GM23248 (cell line): ENCODE data around the gene PTGER1.

Experiments
- EZH2 ChIP-seq: fragments of 200-600 bp; sonication (generic); IDR thresholded peaks from 2 replicates; pipeline ENCODE4 v1.6.1; 2018; ENCODE audit warnings: antibody characterized with exemption, mild to moderate bottlenecking; ENCODE audit not compliant: insufficient read depth, poor library complexity, severe bottlenecking
- EZH2phosphoT487 ChIP-seq: fragments of 200-600 bp; sonication (generic); IDR thresholded peaks from 2 replicates; pipeline ENCODE4 v1.6.1; 2018; ENCODE audit warnings: antibody characterized with exemption, moderate library complexity, mild to moderate bottlenecking, low read depth; ENCODE audit not compliant: insufficient read depth

- TF ChIP-seq EZH2 (no peak), EZH2phosphoT487 (no peak)
Measured at GRCh38 chr19:14446336-14447036, 28.7 kb downstream of the PTGER1 start.
